Prostate gland (tissue), 2 donors: ENCODE results near the gene KIF1B. TPM values are rescaled to one million over a fixed set of nuclear protein-coding genes. Genes with fewer than 3 reads are reported as not detected.

Experiments used
- DNase-seq: peaks from one replicate; pipeline ENCODE4 v3.0.0-alpha.2; 2019; ENCODE audit warnings: low spot score
- H3K27ac ChIP-seq, 2 donors: fragments of 200-600 bp; sonication (generic); 2 replicates each; pipeline ENCODE4 v1.5.1; 2017 to 2019
- H3K27me3 ChIP-seq: fragments of 200-600 bp; sonication (generic); replicated peaks from 2 replicates; pipeline ENCODE4 v1.5.1; 2019; ENCODE audit not compliant: insufficient read depth
- H3K36me3 ChIP-seq, 2 donors: fragments of 200-600 bp; sonication (generic); 1 replicate in 1 of 2; 2 replicates in 1 of 2; pipeline versions ENCODE4 v1.5.1 to v1.8.1; 2017 to 2019
- H3K4me1 ChIP-seq: fragments of 200-600 bp; sonication (generic); replicated peaks from 2 replicates; pipeline ENCODE4 v1.5.1; 2019
- H3K4me3 ChIP-seq, 2 donors: fragments of 200-600 bp; sonication (generic); 2 replicates each; pipeline ENCODE4 v1.5.1; 2017 to 2019
- H3K9me3 ChIP-seq: fragments of 200-600 bp; sonication (generic); 2 replicates; pipeline ENCODE4 v1.5.1; 2017
- CTCF ChIP-seq, 4 experiments: fragments of 200-600 bp in 2 of 4; fragments of 450-650 bp in 2 of 4; sonication (generic) in 2 of 4; IDR thresholded peaks; 1 replicate in 3 of 4; 2 replicates in 1 of 4; pipeline ENCODE4 v1.5.1; 2016 to 2019; ENCODE audit warnings: antibody characterized with exemption in 4 of 4, mild to moderate bottlenecking in 2 of 4, moderate library complexity in 2 of 4
- POLR2A ChIP-seq: fragments of 450-650 bp; IDR thresholded peaks from one replicate; pipeline ENCODE4 v1.6.1; 2016; ENCODE audit warnings: antibody characterized with exemption, mild to moderate bottlenecking
- POLR2AphosphoS5 ChIP-seq: sonication (generic); formaldehyde crosslinking; IDR thresholded peaks from one replicate; pipeline ENCODE4 v1.6.1; 2017; ENCODE audit warnings: antibody characterized with exemption
- WGBS: methylation state at CpG from one replicate; pipeline ENCODE4 v1.1.5; 2018; 5-methylcytosine and 5-hydroxymethylcytosine counted together
- intact Hi-C: fragments of 100-400 bp; cut with DNase I; formaldehyde crosslinking; loops from one replicate; pipeline ENCODE4 v1.14.2; 2022
- total RNA-seq, 2 donors: library from RNA; depleted of rRNA; stranded (reverse); fragments of >200 nt; gene quantifications; one replicate each; pipeline ENCODE4 v1.1.0, GENCODE V29; 2016

KIF1B gene
- total RNA-seq, 2 donors from 2014 or later = 31.3 to 56.8 TPM

- no peaks in the 10 kb centered on the region for H3K36me3 ChIP-seq
- no peak for TF ChIP-seq CTCF (IDR thresholded peaks at IDR 0.05)
- TF ChIP-seq POLR2A = no peak
- no peak for TF ChIP-seq POLR2AphosphoS5
- H3K4me3 ChIP-seq = peak overlapping the region; percentile 87 to 93
- DNase-seq = no peak
- H3K4me1 ChIP-seq = peaks cover 3% of the 10 kb centered on the region
- H3K9me3 ChIP-seq = no peaks in the 10 kb centered on the region
- H3K27ac ChIP-seq = peak overlapping the region; percentile 96 to 99
- 9% methylated on average over 11 of the region's 11 CpGs for WGBS
- H3K27me3 ChIP-seq = no peaks in the 10 kb centered on the region
- intact Hi-C loops = loop anchor here (5.0 kb wide), 3 partner anchors 75 to 215 kb away; partner anchors contain the start of gene UBE4B
Observed at GRCh38 chr1:10211805-10212410, 1.5 kb downstream of the KIF1B start.

DNA sequence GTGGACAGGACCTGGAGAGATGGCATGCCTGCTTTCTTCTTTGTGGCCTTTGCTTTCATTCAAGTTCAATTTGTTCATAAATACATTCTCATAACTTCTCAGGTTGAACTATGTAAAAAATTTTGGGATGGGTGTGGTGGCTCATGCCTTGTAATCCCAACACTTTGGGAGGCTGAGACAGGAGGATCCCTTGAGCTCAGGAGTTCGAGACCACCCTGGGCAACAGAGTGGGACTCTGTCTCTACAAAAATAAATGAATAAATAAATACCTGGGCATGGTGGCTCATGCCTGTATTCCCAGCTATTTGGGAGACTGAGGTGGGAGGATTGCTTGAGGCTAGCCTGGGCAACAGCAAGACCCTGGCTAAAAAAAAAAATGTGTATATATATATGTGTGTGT lies 2.1 kb downstream of the KIF1B start:
- Histone ChIP-seq H3K27ac (peak overlapping the region; percentile 96 to 99), H3K36me3 (no peaks in the 10 kb centered on the region), H3K9me3 (no peaks in the 10 kb centered on the region), H3K4me1 (peaks cover 3% of the 10 kb centered on the region), H3K27me3 (no peaks in the 10 kb centered on the region), H3K4me3 (no peak overlapping the region)
- intact Hi-C loops = loop anchor here (5.0 kb wide), 3 partner anchors 75 to 215 kb away; partner anchors contain the start of gene UBE4B
- TF ChIP-seq POLR2AphosphoS5 = no peak
- TF ChIP-seq CTCF (IDR thresholded peaks at IDR 0.05) = no peak
- TF ChIP-seq POLR2A = no peak
- WGBS = 78% methylated on average over 1 of the region's 1 CpG
- no peak for DNase-seq

- no peak for DNase-seq
- H3K4me1 ChIP-seq = peaks cover 3% of the 10 kb centered on the region
- TF ChIP-seq POLR2AphosphoS5 = no peak
- TF ChIP-seq POLR2A = no peak
- no peak for TF ChIP-seq CTCF (IDR thresholded peaks at IDR 0.05)
- WGBS = 36% methylated on average over 3 of the region's 3 CpGs
- H3K27ac ChIP-seq = no peak overlapping the region
- H3K36me3 ChIP-seq = no peaks in the 10 kb centered on the region
- intact Hi-C loops = loop anchor here (5.0 kb wide), 3 partner anchors 74 to 214 kb away; partner anchors contain the start of gene UBE4B
- no peak overlapping the region for H3K4me3 ChIP-seq
- no peaks in the 10 kb centered on the region for H3K27me3 ChIP-seq
- no peaks in the 10 kb centered on the region for H3K9me3 ChIP-seq
Observed at GRCh38 chr1:10213186-10213705, 2.9 kb downstream of the KIF1B start.

- Histone ChIP-seq H3K27me3 (no peaks in the 10 kb centered on the region), H3K9me3 (no peaks in the 10 kb centered on the region), H3K27ac (no peak overlapping the region), H3K4me1 (peaks cover 3% of the 10 kb centered on the region), H3K36me3 (no peaks in the 10 kb centered on the region), H3K4me3 (no peak overlapping the region)
- DNase-seq = no peak
- intact Hi-C loops = no loop called here
- TF ChIP-seq POLR2A (no peak), CTCF (IDR thresholded peaks at IDR 0.05) (no peak), POLR2AphosphoS5 (no peak)
- WGBS = 62% methylated on average over 7 of the region's 7 CpGs
Observed at GRCh38 chr1:10216090-10216749, 5.8 kb downstream of the KIF1B start.
